ENCODE data around the gene BSG.

- no peak for TF ChIP-seq CTCF (IDR thresholded peaks at IDR 0.05)
- no peak for TF ChIP-seq POLR2A (IDR thresholded peaks at IDR 0.05)
Observed at GRCh38 chr19:572743-573518, 535 bp downstream of the BSG start.

Data from prostate gland (tissue), 2 donors.